A673 (cell line): ENCODE data around the gene FBP1. TPM values are rescaled to one million over a fixed set of nuclear protein-coding genes. Genes with fewer than 3 reads are reported as not detected.
"Not testable (repeated sequence)": the region's sequence is repeated elsewhere in the genome, so short reads cannot be mapped to it uniquely, and the experiment has no call there.

Experiments
- BruUV-seq: library from RNA; stranded (reverse); fragments of 400-500 nt; replicated peaks from 2 replicates; lab custom pipeline; 2021; lab: Mats Ljungman, UMichigan
- CTCF ChIA-PET: fragments of 300-600 bp; sonication (Branson Sonifier 250); formaldehyde crosslinking; loops from one replicate; lab custom pipeline; 2022; ENCODE audit warnings: antibody characterized with exemption; lab: Charles Lee
- POLR2A ChIA-PET: fragments of 300-600 bp; sonication (Branson Sonifier 250); formaldehyde crosslinking; loops from one replicate; lab custom pipeline; 2022; ENCODE audit warnings: antibody characterized with exemption; ENCODE audit not compliant: low non-redundant PET; lab: Charles Lee
- DNase-seq: peaks from one replicate; pipeline ENCODE4 v3.0.0-alpha.2; 2015; ENCODE audit warnings: low spot score
- H3K27ac ChIP-seq: fragments of 200-600 bp; sonication (generic); 2 replicates; pipeline ENCODE4 v1.5.1; 2016; ENCODE audit warnings: mixed run types, low read depth, mild to moderate bottlenecking, mixed read lengths, antibody characterized with exemption, low read length; ENCODE audit not compliant: poor library complexity, severe bottlenecking
- H3K27me3 ChIP-seq: fragments of 200-600 bp; sonication (generic); replicated peaks from 2 replicates; pipeline ENCODE4 v1.6.1; 2017; ENCODE audit warnings: mixed run types, low read depth, mild to moderate bottlenecking, mixed read lengths, antibody characterized with exemption, low read length; ENCODE audit not compliant: insufficient read depth, poor library complexity
- H3K36me3 ChIP-seq: fragments of 200-600 bp; sonication (generic); 2 replicates; pipeline ENCODE4 v1.6.1; 2016; ENCODE audit warnings: mixed run types, mild to moderate bottlenecking, mixed read lengths, antibody characterized with exemption, low read length; ENCODE audit not compliant: insufficient read depth, poor library complexity, severe bottlenecking
- H3K4me1 ChIP-seq: fragments of 200-600 bp; sonication (generic); 2 replicates; pipeline ENCODE4 v1.6.1; 2017; ENCODE audit warnings: mixed run types, mild to moderate bottlenecking, mixed read lengths, antibody characterized with exemption, low read length; ENCODE audit not compliant: insufficient read depth, poor library complexity, severe bottlenecking
- H3K4me3 ChIP-seq: fragments of 200-600 bp; sonication (generic); 2 replicates; pipeline ENCODE4 v1.5.1; 2016; ENCODE audit warnings: low read depth, mixed run types, mild to moderate bottlenecking, mixed read lengths, low read length; ENCODE audit not compliant: poor library complexity, severe bottlenecking
- H3K9me3 ChIP-seq: fragments of 200-600 bp; sonication (generic); 2 replicates; pipeline ENCODE4 v1.6.1; 2016; ENCODE audit warnings: mixed run types, low read depth, mild to moderate bottlenecking, mixed read lengths, antibody characterized with exemption, low read length; ENCODE audit not compliant: poor library complexity, severe bottlenecking
- CTCF ChIP-seq: fragments of 300-800, 200-600 bp; sonication (generic); conservative IDR thresholded peaks from 2 replicates; pipeline ENCODE4 v1.5.1; 2017; ENCODE audit warnings: low read depth, mild to moderate bottlenecking, antibody characterized with exemption, low read length, moderate library complexity, mixed read lengths
- EZH2 ChIP-seq: fragments of 200-600 bp; sonication (generic); IDR thresholded peaks from 2 replicates; pipeline ENCODE4 v1.6.1; 2017; ENCODE audit warnings: borderline replicate concordance, low read depth, mild to moderate bottlenecking, mixed read lengths, antibody characterized with exemption, low read length; ENCODE audit not compliant: poor library complexity, severe bottlenecking
- intact Hi-C: fragments of 100-400 bp; cut with micrococcal nuclease; formaldehyde crosslinking; loops from one replicate; pipeline ENCODE4 v1.10.0; 2022; ENCODE audit not compliant: unreplicated experiment
- total RNA-seq: library from RNA; stranded (reverse); gene quantifications from 2 replicates; pipeline ENCODE4 v1.2.3, GENCODE V29; 2021

The FBP1 gene
- total RNA-seq, 1 experiment from 2014 or later = not detected

- H3K36me3 ChIP-seq = no peaks in the 10 kb centered on the region
- no peaks in the 10 kb centered on the region for H3K27me3 ChIP-seq
- H3K9me3 ChIP-seq = no peaks in the 10 kb centered on the region
- CTCF ChIA-PET = no interaction called here
- no peak for TF ChIP-seq EZH2
- no peak for TF ChIP-seq CTCF
- H3K4me3 ChIP-seq = no peak overlapping the region
- peaks cover 4% of the 10 kb centered on the region for H3K4me1 ChIP-seq
- intact Hi-C loops = no loop called here
- H3K27ac ChIP-seq = no peak overlapping the region
- BruUV-seq = no TSS peak
- POLR2A ChIA-PET = no interaction called here
- DNase-seq = no peak
These were observed 40.2 kb downstream of the FBP1 start for GRCh38 chr9:94599102-94599501.

- DNase-seq = no peak
- ChIA-PET CTCF (no interaction called here), POLR2A (no interaction called here)
- Histone ChIP-seq H3K27me3 (no peaks in the 10 kb centered on the region), H3K9me3 (no peaks in the 10 kb centered on the region), H3K36me3 (no peaks in the 10 kb centered on the region), H3K4me1 (peaks cover 4% of the 10 kb centered on the region), H3K27ac (no peak within 1 kb of the TSS), H3K4me3 (no peak within 1 kb of the TSS)
- TF ChIP-seq EZH2 = no peak
- no peak for TF ChIP-seq CTCF
- no TSS peak for BruUV-seq
- intact Hi-C loops = no loop called here
These were observed 45.6 kb downstream of the FBP1 start, which contains the start of gene FBP2 for GRCh38 chr9:94593459-94594345. Gene FBP2 (minus strand): TSS chr9:94593824. CDS start chr9:94593726, 98 bp downstream.

GRCh38 chr9:94592683-94593082 is 46.6 kb downstream of the FBP1 start:
- intact Hi-C loops, H3K27me3 ChIP-seq, POLR2A ChIA-PET, H3K36me3 ChIP-seq, H3K4me1 ChIP-seq, H3K27ac ChIP-seq, DNase-seq, BruUV-seq, H3K4me3 ChIP-seq, H3K9me3 ChIP-seq, CTCF ChIA-PET: not testable (repeated sequence)
